Measurements from ENCODE around the gene ZNF827. TPM values are rescaled to one million over a fixed set of nuclear protein-coding genes. Genes with fewer than 3 reads are reported as not detected.

ZNF827 gene
- polyA plus RNA-seq, 1 experiment = 15.1 TPM

GRCh38 chr4:145769450-145770037 lies 169.1 kb downstream of the ZNF827 start:
- Histone ChIP-seq H3K27me3 (ENCODE audit: control insufficient read depth, insufficient read depth, low read length) (no peaks in the 10 kb centered on the region), H3K4me3 (ENCODE audit: low read depth, low read length) (no peak overlapping the region), H3K36me3 (ENCODE audit: control insufficient read depth, insufficient read depth, low read length) (peaks cover 18% of the 10 kb centered on the region)
- POLR2A ChIA-PET = no interaction called here
- no peak for DNase-seq (ENCODE audit: low read depth)
- TF ChIP-seq, protein P1, sequence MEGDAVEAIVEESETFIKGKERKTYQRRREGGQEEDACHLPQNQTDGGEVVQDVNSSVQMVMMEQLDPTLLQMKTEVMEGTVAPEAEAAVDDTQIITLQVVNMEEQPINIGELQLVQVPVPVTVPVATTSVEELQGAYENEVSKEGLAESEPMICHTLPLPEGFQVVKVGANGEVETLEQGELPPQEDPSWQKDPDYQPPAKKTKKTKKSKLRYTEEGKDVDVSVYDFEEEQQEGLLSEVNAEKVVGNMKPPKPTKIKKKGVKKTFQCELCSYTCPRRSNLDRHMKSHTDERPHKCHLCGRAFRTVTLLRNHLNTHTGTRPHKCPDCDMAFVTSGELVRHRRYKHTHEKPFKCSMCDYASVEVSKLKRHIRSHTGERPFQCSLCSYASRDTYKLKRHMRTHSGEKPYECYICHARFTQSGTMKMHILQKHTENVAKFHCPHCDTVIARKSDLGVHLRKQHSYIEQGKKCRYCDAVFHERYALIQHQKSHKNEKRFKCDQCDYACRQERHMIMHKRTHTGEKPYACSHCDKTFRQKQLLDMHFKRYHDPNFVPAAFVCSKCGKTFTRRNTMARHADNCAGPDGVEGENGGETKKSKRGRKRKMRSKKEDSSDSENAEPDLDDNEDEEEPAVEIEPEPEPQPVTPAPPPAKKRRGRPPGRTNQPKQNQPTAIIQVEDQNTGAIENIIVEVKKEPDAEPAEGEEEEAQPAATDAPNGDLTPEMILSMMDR (IDR thresholded peaks at IDR 0.05; ENCODE audit: insufficient read depth, low read depth, low read length) = no peak
- CTCF ChIA-PET = interaction anchor here (0.7 to 1.8 kb wide), 3 partner anchors 28 to 118 kb away, joined by 3 to 4 read pairs (median 3); no protein-coding TSS in a partner anchor

DNA sequence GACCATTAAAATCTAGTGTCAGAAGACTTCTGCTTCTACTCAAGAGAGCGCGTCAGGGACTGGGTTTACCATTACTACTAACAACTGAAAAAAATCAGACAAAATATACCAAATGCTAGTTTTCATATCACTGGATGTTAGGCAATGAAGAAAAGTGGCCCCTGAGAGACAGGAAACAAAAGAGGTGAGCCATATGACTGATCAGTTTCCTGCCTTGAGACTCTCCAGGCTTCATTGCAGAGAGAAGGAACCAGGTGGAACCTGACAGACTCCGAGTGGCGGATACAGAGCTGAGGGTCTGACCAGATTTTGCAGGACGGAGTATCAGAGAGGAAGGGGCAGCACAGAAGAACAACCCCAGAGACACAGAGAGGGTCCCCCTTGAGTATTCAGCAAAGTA lies 172.3 kb downstream of the ZNF827 start:
- Histone ChIP-seq H3K27me3 (ENCODE audit: control insufficient read depth, insufficient read depth, low read length) (no peaks in the 10 kb centered on the region), H3K36me3 (ENCODE audit: control insufficient read depth, insufficient read depth, low read length) (peaks cover 16% of the 10 kb centered on the region), H3K4me3 (ENCODE audit: low read depth, low read length) (no peak overlapping the region)
- POLR2A ChIA-PET = no interaction called here
- TF ChIP-seq, protein P1 (IDR thresholded peaks at IDR 0.05; ENCODE audit: insufficient read depth, low read depth, low read length) = no peak
- no peak for DNase-seq (ENCODE audit: low read depth)
- CTCF ChIA-PET = no interaction called here

GRCh38 chr4:145763399-145763798 lies 175.2 kb downstream of the ZNF827 start:
- POLR2A ChIA-PET = no interaction called here
- TF ChIP-seq, protein P1 (IDR thresholded peaks at IDR 0.05; ENCODE audit: insufficient read depth, low read depth, low read length) = no peak
- H3K36me3 ChIP-seq (ENCODE audit: control insufficient read depth, insufficient read depth, low read length) = peaks cover 22% of the 10 kb centered on the region
- no peak overlapping the region for H3K4me3 ChIP-seq (ENCODE audit: low read depth, low read length)
- CTCF ChIA-PET = no interaction called here
- DNase-seq (ENCODE audit: low read depth) = no peak
- no peaks in the 10 kb centered on the region for H3K27me3 ChIP-seq (ENCODE audit: control insufficient read depth, insufficient read depth, low read length)

GRCh38 chr4:145762719-145763118 lies 175.9 kb downstream of the ZNF827 start:
- Histone ChIP-seq H3K27me3 (ENCODE audit: control insufficient read depth, insufficient read depth, low read length) (no peaks in the 10 kb centered on the region), H3K36me3 (ENCODE audit: control insufficient read depth, insufficient read depth, low read length) (peaks cover 22% of the 10 kb centered on the region), H3K4me3 (ENCODE audit: low read depth, low read length) (no peak overlapping the region)
- POLR2A ChIA-PET = no interaction called here
- TF ChIP-seq, protein P1 (IDR thresholded peaks at IDR 0.05; ENCODE audit: insufficient read depth, low read depth, low read length) = no peak
- no peak for DNase-seq (ENCODE audit: low read depth)
- CTCF ChIA-PET = interaction anchor here (1.3 kb wide), 1 partner anchor 9 kb away, joined by 3 read pairs; no protein-coding TSS in a partner anchor

DNA sequence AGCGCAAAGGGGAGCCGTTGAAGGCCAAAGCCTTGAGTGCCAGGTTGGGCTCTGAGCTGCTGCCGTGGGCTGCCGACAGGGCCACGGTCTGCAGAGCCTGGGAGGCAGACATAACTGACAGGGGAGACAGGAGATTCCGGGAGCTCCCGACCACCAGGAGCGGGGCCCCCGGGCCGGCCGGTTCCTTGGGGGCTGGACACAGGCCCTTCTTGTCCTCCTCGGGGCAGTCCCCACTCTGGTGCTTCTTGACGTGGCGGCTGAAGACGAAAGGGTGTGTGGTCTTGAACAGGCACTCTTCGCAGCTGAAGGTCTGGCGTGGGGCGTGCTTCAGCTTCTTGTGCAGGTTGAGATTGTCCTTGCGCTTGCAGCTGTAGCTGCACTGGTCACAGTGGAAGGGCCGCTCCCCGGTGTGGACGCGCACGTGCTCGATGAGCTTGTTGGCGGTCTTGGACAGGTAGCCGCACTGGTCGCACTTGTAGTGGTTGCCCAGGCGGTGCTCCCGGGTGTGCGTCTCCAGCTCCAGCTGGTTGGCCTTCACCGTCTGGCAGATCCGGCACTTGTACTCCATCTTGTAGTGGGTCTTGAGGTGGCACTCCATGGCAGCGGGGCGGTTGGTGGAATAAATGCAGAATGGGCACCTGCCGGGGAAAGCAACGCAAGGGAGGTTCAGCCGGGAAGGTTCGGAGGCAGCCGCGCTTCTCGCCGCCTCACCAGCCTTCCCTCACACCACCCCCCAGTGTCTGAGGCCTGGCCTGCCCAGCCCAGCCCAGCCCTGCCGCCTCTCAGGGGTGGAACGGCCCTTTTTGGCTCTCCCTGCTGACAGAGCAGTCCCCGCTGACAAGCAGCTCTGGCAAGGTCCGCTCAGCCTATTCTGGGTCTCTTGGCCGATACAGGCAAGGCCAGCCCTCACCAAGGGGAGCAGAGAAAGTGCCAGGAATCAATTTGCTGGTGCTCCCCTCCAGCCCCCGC lies 177.4 kb downstream of the ZNF827 start:
- ChIA-PET POLR2A (no interaction called here), CTCF (interaction anchor here (0.6 to 1.3 kb wide), 2 partner anchors 7 to 144 kb away, joined by 3 read pairs; no protein-coding TSS in a partner anchor)
- Histone ChIP-seq H3K36me3 (ENCODE audit: control insufficient read depth, insufficient read depth, low read length) (peaks cover 22% of the 10 kb centered on the region), H3K4me3 (ENCODE audit: low read depth, low read length) (no peak overlapping the region), H3K27me3 (ENCODE audit: control insufficient read depth, insufficient read depth, low read length) (no peaks in the 10 kb centered on the region)
- TF ChIP-seq, protein P1 (IDR thresholded peaks at IDR 0.05; ENCODE audit: insufficient read depth, low read depth, low read length) = no peak
- no peak for DNase-seq (ENCODE audit: low read depth)
